Measurements from ENCODE around the gene TLNRD1. TPM values are rescaled to one million over a fixed set of nuclear protein-coding genes. Genes with fewer than 3 reads are reported as not detected.

Gene TLNRD1
- total RNA-seq, 1 experiment from 2014 or later = 24.7 TPM

GRCh38 chr15:81025721-81026370 lies 25.1 kb downstream of the TLNRD1 start:
- no peaks in the 10 kb centered on the region for H3K36me3 ChIP-seq (ENCODE audit: control insufficient read depth, insufficient read depth, low read length)
- H3K27me3 ChIP-seq (ENCODE audit: control insufficient read depth, insufficient read depth, low read length) = no peaks in the 10 kb centered on the region
- no peak overlapping the region for H3K27ac ChIP-seq (ENCODE audit: low read length)
- CTCF ChIA-PET = no interaction called here
- TF ChIP-seq CTCF (IDR thresholded peaks at IDR 0.05) = no peak
- no peak for TF ChIP-seq REST (IDR thresholded peaks at IDR 0.05; ENCODE audit: insufficient read depth in 1 of 2, low read depth in 2 of 2, low read length in 1 of 2)
- TF ChIP-seq SIN3A (IDR thresholded peaks at IDR 0.05; ENCODE audit: borderline replicate concordance, insufficient read depth, low read depth, low read length) = no peak
- TF ChIP-seq POLR2AphosphoS5 (IDR thresholded peaks at IDR 0.05; ENCODE audit: low read depth, low read length) = no peak
- no peak for TF ChIP-seq TCF7L2 (IDR thresholded peaks at IDR 0.05; ENCODE audit: low read depth, low read length)
- intact Hi-C loops (cut with micrococcal nuclease; ENCODE audit: unreplicated experiment) = no loop called here
- no peak overlapping the region for H3K4me3 ChIP-seq (ENCODE audit: low read depth in 2 of 2, low read length in 2 of 2)
- H3K9me3 ChIP-seq (ENCODE audit: control insufficient read depth, insufficient read depth, low read depth, low read length) = no peaks in the 10 kb centered on the region
- DNase-seq (ENCODE audit: low read depth, low spot score) (no peak), ATAC-seq (no peak)
- POLR2A ChIA-PET = no interaction called here
- H3K4me1 ChIP-seq (ENCODE audit: control insufficient read depth, insufficient read depth, low read length) = 0 out of 2 replicates have a peak, but pooled peaks cover 3% of the 10 kb centered on the region
- no TSS peak for BruUV-seq (replicated peaks)
- in situ Hi-C loops (cut with HindIII; ENCODE audit: low pct_unique_long_range_greater_than_20kb, low sequenced_read_pairs) = no loop called here

- Histone ChIP-seq H3K4me1 (ENCODE audit: control insufficient read depth, insufficient read depth, low read length) (0 out of 2 replicates have a peak, but pooled peaks cover 3% of the 10 kb centered on the region), H3K27me3 (ENCODE audit: control insufficient read depth, insufficient read depth, low read length) (no peaks in the 10 kb centered on the region), H3K9me3 (ENCODE audit: control insufficient read depth, insufficient read depth, low read depth, low read length) (no peaks in the 10 kb centered on the region), H3K27ac (ENCODE audit: low read length) (no peak overlapping the region), H3K36me3 (ENCODE audit: control insufficient read depth, insufficient read depth, low read length) (no peaks in the 10 kb centered on the region), H3K4me3 (ENCODE audit: low read depth in 2 of 2, low read length in 2 of 2) (no peak overlapping the region)
- ChIA-PET CTCF (no interaction called here), POLR2A (no interaction called here)
- ATAC-seq (no peak), DNase-seq (ENCODE audit: low read depth, low spot score) (no peak)
- intact Hi-C loops (cut with micrococcal nuclease; ENCODE audit: unreplicated experiment) = no loop called here
- TF ChIP-seq REST (IDR thresholded peaks at IDR 0.05; ENCODE audit: insufficient read depth in 1 of 2, low read depth in 2 of 2, low read length in 1 of 2) (no peak), CTCF (IDR thresholded peaks at IDR 0.05) (no peak), POLR2AphosphoS5 (IDR thresholded peaks at IDR 0.05; ENCODE audit: low read depth, low read length) (no peak), TCF7L2 (IDR thresholded peaks at IDR 0.05; ENCODE audit: low read depth, low read length) (no peak), SIN3A (IDR thresholded peaks at IDR 0.05; ENCODE audit: borderline replicate concordance, insufficient read depth, low read depth, low read length) (no peak)
- no TSS peak for BruUV-seq (replicated peaks)
- in situ Hi-C loops (cut with HindIII; ENCODE audit: low pct_unique_long_range_greater_than_20kb, low sequenced_read_pairs) = no loop called here
Observed at GRCh38 chr15:81026836-81027599, 26.3 kb downstream of the TLNRD1 start.
